MM.1S (cell line): Measurements from ENCODE around the gene BRMS1L.
"Not testable (repeated sequence)": the region's sequence is repeated elsewhere in the genome, so short reads cannot be mapped to it uniquely, and the experiment has no call there.

Experiments
- DNase-seq: peaks from one replicate; pipeline ENCODE4 v3.0.0-alpha.2; 2015
- H2AFZ ChIP-seq: fragments of 300-600 bp; sonication (generic); 2 replicates; pipeline ENCODE4 v1.6.0; 2016; ENCODE audit warnings: antibody characterized with exemption, low read length
- H3F3A ChIP-seq: fragments of 300-600 bp; sonication (generic); 2 replicates; pipeline ENCODE4 v1.6.1; 2016; ENCODE audit warnings: mild to moderate bottlenecking, antibody characterized with exemption, low read length, moderate library complexity, mixed read lengths; ENCODE audit not compliant: insufficient read depth
- H3K27ac ChIP-seq: fragments of 300-600 bp; sonication (generic); 2 replicates; pipeline ENCODE4 v1.5.1; 2016; ENCODE audit warnings: mild to moderate bottlenecking, low read length
- H3K27me3 ChIP-seq: fragments of 300-600 bp; sonication (generic); replicated peaks from 2 replicates; pipeline ENCODE4 v1.6.0; 2016; ENCODE audit warnings: low read length; ENCODE audit not compliant: insufficient read depth
- H3K36me3 ChIP-seq: fragments of 300-600 bp; sonication (generic); replicated peaks from 2 replicates; pipeline ENCODE4 v1.6.1; 2016; ENCODE audit warnings: mild to moderate bottlenecking, low read length, mixed read lengths; ENCODE audit not compliant: insufficient read depth
- H3K4me1 ChIP-seq: fragments of 300-600 bp; sonication (generic); 2 replicates; pipeline ENCODE4 v1.6.1; 2016; ENCODE audit warnings: low read length, mixed read lengths
- H3K4me2 ChIP-seq: fragments of 300-600 bp; sonication (generic); 2 replicates; pipeline ENCODE4 v1.6.0; 2016; ENCODE audit warnings: low read depth, low read length
- H3K4me3 ChIP-seq: fragments of 300-600 bp; sonication (generic); 2 replicates; pipeline ENCODE4 v1.5.1; 2016; ENCODE audit warnings: low read length, mixed read lengths
- H3K79me2 ChIP-seq: fragments of 300-600 bp; sonication (generic); 2 replicates; pipeline ENCODE4 v1.6.1; 2016; ENCODE audit warnings: mixed run types, low read length, mixed read lengths
- H3K9ac ChIP-seq: fragments of 300-600 bp; sonication (generic); 2 replicates; pipeline ENCODE4 v1.6.1; 2016; ENCODE audit warnings: low read length, mixed read lengths
- H3K9me2 ChIP-seq: fragments of 300-600 bp; sonication (generic); replicated peaks from 2 replicates; pipeline ENCODE4 v1.6.1; 2016; ENCODE audit warnings: mild to moderate bottlenecking, low read length, mixed read lengths; ENCODE audit not compliant: insufficient read depth
- H3K9me3 ChIP-seq: fragments of 300-600 bp; sonication (generic); replicated peaks from 2 replicates; pipeline ENCODE4 v1.6.1; 2016; ENCODE audit warnings: mild to moderate bottlenecking, low read length, mixed read lengths; ENCODE audit not compliant: insufficient read depth
- H4K20me1 ChIP-seq: fragments of 300-600 bp; sonication (generic); 2 replicates; pipeline ENCODE4 v1.6.1; 2016; ENCODE audit warnings: mild to moderate bottlenecking, low read length, moderate library complexity, mixed read lengths; ENCODE audit not compliant: insufficient read depth
- CTCF ChIP-seq: fragments of 300-600 bp; sonication (generic); IDR thresholded peaks from 2 replicates; pipeline ENCODE4 v1.5.1; 2016; ENCODE audit warnings: antibody characterized with exemption, low read length, mixed read lengths
- EZH2 ChIP-seq: fragments of 300-600 bp; sonication (generic); optimal IDR thresholded peaks from 2 replicates; pipeline ENCODE3; 2017; ENCODE audit warnings: low read depth, mild to moderate bottlenecking, antibody characterized with exemption, low read length, mixed read lengths
- EZH2phosphoT487 ChIP-seq: fragments of 300-600 bp; sonication (generic); IDR thresholded peaks from 2 replicates; pipeline ENCODE4 v1.6.1; 2018; ENCODE audit warnings: antibody characterized with exemption, low read length

The BRMS1L gene

GRCh38 chr14:35808076-35808637 is 18.0 kb upstream of the BRMS1L start:
- Histone ChIP-seq H3K9me2 (no peaks in the 10 kb centered on the region), H4K20me1 (no peaks in the 10 kb centered on the region), H3K4me2 (peak overlapping the region; percentile 55), H3K27me3 (no peaks in the 10 kb centered on the region), H3K9me3 (no peaks in the 10 kb centered on the region), H3K4me3 (peak overlapping the region; percentile 73), H2AFZ (peak overlapping the region; percentile 42; the same call in 1 of the 2 replicates), H3K4me1 (no peaks in the 10 kb centered on the region), H3K27ac (peak overlapping the region; percentile 74; the same call in 1 of the 2 replicates), H3K9ac (peak overlapping the region; percentile 70), H3F3A (peaks cover 12% of the 10 kb centered on the region), H3K79me2 (peaks cover 16% of the 10 kb centered on the region), H3K36me3 (no peaks in the 10 kb centered on the region)
- DNase-seq = peak; percentile 37
- TF ChIP-seq EZH2 (no peak), EZH2phosphoT487 (no peak)

- H3K9me2 ChIP-seq = not testable (repeated sequence)
- peak within 1 kb of the TSS; percentile 74; the same call in 1 of the 2 replicates for H3K27ac ChIP-seq
These were observed 17.2 kb upstream of the BRMS1L start, which contains the start of gene RALGAPA1 for GRCh38 chr14:35808638-35809563. Gene RALGAPA1 (minus strand): TSS chr14:35809295. CDS start chr14:35808835, 460 bp downstream.

GRCh38 chr14:35809597-35809996 is 16.5 kb upstream of the BRMS1L start:
- no peak overlapping the region for H3K9ac ChIP-seq
- H4K20me1 ChIP-seq = no peaks in the 10 kb centered on the region
- TF ChIP-seq EZH2 (no peak), CTCF (no peak), EZH2phosphoT487 (no peak)
- H2AFZ ChIP-seq = no peak overlapping the region
- peak overlapping the region; percentile 15; the same call in 1 of the 2 replicates for H3K4me2 ChIP-seq
- no peaks in the 10 kb centered on the region for H3K4me1 ChIP-seq
- H3K27ac ChIP-seq = peak overlapping the region; percentile 74; the same call in 1 of the 2 replicates
- H3K27me3 ChIP-seq = no peaks in the 10 kb centered on the region
- DNase-seq = no peak
- H3K79me2 ChIP-seq = peaks cover 16% of the 10 kb centered on the region
- peaks cover 12% of the 10 kb centered on the region for H3F3A ChIP-seq
- H3K9me2 ChIP-seq = no peaks in the 10 kb centered on the region
- H3K36me3 ChIP-seq = no peaks in the 10 kb centered on the region
- no peak overlapping the region for H3K4me3 ChIP-seq
- no peaks in the 10 kb centered on the region for H3K9me3 ChIP-seq

More at GRCh38 chr14:35808638-35809563, 17.2 kb upstream of the BRMS1L start, which contains the start of gene RALGAPA1:
- Histone ChIP-seq H2AFZ (peak within 1 kb of the TSS; percentile 42; the same call in 1 of the 2 replicates), H3K4me2 (peak within 1 kb of the TSS; percentile 55), H3F3A (peaks cover 12% of the 10 kb centered on the region), H3K4me3 (peak within 1 kb of the TSS; percentile 73), H3K79me2 (peaks cover 16% of the 10 kb centered on the region), H3K9ac (peak within 1 kb of the TSS; percentile 70)
- not testable (repeated sequence) for H3K27me3 ChIP-seq, H4K20me1 ChIP-seq, H3K36me3 ChIP-seq, H3K4me1 ChIP-seq, H3K9me3 ChIP-seq
- peak; percentile 89 for DNase-seq

GRCh38 chr14:35810963-35811362 is 15.2 kb upstream of the BRMS1L start:
- DNase-seq = no peak
- H3K79me2 ChIP-seq = peaks cover 16% of the 10 kb centered on the region
- no peaks in the 10 kb centered on the region for H3K4me1 ChIP-seq
- no peaks in the 10 kb centered on the region for H3K9me3 ChIP-seq
- no peaks in the 10 kb centered on the region for H3K9me2 ChIP-seq
- no peaks in the 10 kb centered on the region for H3K27me3 ChIP-seq
- TF ChIP-seq EZH2 (no peak), CTCF (no peak), EZH2phosphoT487 (no peak)
- no peak overlapping the region for H3K27ac ChIP-seq
- no peak overlapping the region for H2AFZ ChIP-seq
- peaks cover 12% of the 10 kb centered on the region for H3F3A ChIP-seq
- H3K4me2 ChIP-seq = no peak overlapping the region
- no peaks in the 10 kb centered on the region for H4K20me1 ChIP-seq
- H3K36me3 ChIP-seq = no peaks in the 10 kb centered on the region
- no peak overlapping the region for H3K9ac ChIP-seq
- H3K4me3 ChIP-seq = no peak overlapping the region
